ENCODE measurements around the gene TP53AIP1.

DNA sequence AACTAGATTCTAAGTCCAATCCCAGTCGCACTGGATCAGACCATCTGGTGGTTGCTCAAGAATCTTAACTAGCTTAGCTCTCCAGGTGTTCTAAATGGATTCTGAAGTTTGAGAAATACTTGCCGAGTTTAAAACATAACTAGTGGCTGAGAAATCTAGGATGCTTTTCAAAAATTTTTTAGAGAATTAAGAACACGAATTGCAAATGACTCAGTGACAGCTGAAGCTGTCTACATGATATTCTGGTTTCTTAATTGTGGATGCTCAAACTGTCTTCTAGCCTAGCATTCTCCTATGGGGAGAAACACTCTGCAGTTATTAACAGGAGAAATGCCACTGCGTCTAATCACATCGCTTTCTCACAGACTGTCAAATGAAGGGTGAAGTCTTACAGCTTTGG is 20.2 kb upstream of the TP53AIP1 start:
- no peak for TF ChIP-seq SUZ12 (IDR thresholded peaks at IDR 0.05)
- TF ChIP-seq TARDBP (IDR thresholded peaks at IDR 0.05) = no peak
- no peak for TF ChIP-seq FOXA1 (IDR thresholded peaks at IDR 0.05)

All from HEK293T (cell line).